SK-N-SH (cell line): ENCODE results near the gene XPR1. TPM values are rescaled to one million over a fixed set of nuclear protein-coding genes. Genes with fewer than 3 reads are reported as not detected.
"Not testable (repeated sequence)": the region's sequence is repeated elsewhere in the genome, so short reads cannot be mapped to it uniquely, and the experiment has no call there.

ENCODE experiments used
- CTCF ChIA-PET: fragments of 300-600, 350-600 bp; formaldehyde crosslinking; extraction: SDS; loops from one replicate; lab custom pipeline; 2021; lab: Yijun Ruan, JAX
- POLR2A ChIA-PET: fragments of 350-600 bp; sonication (Branson Sonifier 250); formaldehyde crosslinking; extraction: SDS; loops from one replicate; lab custom pipeline; 2020; ENCODE audit warnings: antibody characterized with exemption, inconsistent platforms; lab: Yijun Ruan, JAX
- DNase-seq: peaks from one replicate; pipeline ENCODE4 v3.0.0; 2012
- H2AFZ ChIP-seq: fragments of 200-600 bp; sonication (generic); 2 replicates; pipeline ENCODE4 v1.8.1; 2016; ENCODE audit warnings: antibody characterized with exemption, mild to moderate bottlenecking, low read depth
- H3F3A ChIP-seq: fragments of 200-600 bp; sonication (generic); replicated peaks from 2 replicates; pipeline ENCODE3; 2016; ENCODE audit warnings: antibody characterized with exemption, mild to moderate bottlenecking; ENCODE audit not compliant: insufficient read depth
- H3K27ac ChIP-seq, 2 experiments: fragments of 200-500 bp in 1 of 2; fragments of 200-600 bp in 1 of 2; sonication (Bioruptor generic) in 1 of 2; sonication (generic), shearing (Covaris generic) in 1 of 2; 2 replicates each; pipeline versions ENCODE4 v1.5.1 to v1.6.1; 2014 to 2016; ENCODE audit warnings: low read depth in 2 of 2, inconsistent platforms in 1 of 2, low read length in 1 of 2, mild to moderate bottlenecking in 1 of 2, mixed read lengths in 1 of 2
- H3K27me3 ChIP-seq: fragments of 200-600 bp; sonication (generic), shearing (Covaris generic); 2 replicates; pipeline ENCODE4 v1.6.1; 2016; ENCODE audit warnings: mixed run types; ENCODE audit not compliant: insufficient read depth
- H3K36me3 ChIP-seq, 2 experiments: fragments of 200-500 bp in 1 of 2; fragments of 200-600 bp in 1 of 2; sonication (Bioruptor generic) in 1 of 2; sonication (generic) in 1 of 2; replicated peaks in 1 of 2; 2 replicates each; pipeline versions ENCODE3 to v1.5.1; 2014 to 2016; ENCODE audit warnings: low read length in 1 of 2, mild to moderate bottlenecking in 1 of 2; ENCODE audit not compliant: insufficient read depth in 2 of 2, control insufficient read depth in 1 of 2
- H3K4me1 ChIP-seq, 2 experiments: fragments of 200-500 bp in 1 of 2; fragments of 200-600 bp in 1 of 2; sonication (Bioruptor generic) in 1 of 2; sonication (generic), shearing (Covaris generic) in 1 of 2; 2 replicates each; pipeline versions ENCODE4 v1.5.1 to v1.6.1; 2014 to 2016; ENCODE audit warnings: low read depth in 1 of 2, low read length in 1 of 2, mixed run types in 1 of 2; ENCODE audit not compliant: insufficient read depth in 2 of 2, control insufficient read depth in 1 of 2
- H3K4me2 ChIP-seq: fragments of 200-600 bp; sonication (generic), shearing (Covaris generic); 2 replicates; pipeline ENCODE4 v1.6.1; 2017; ENCODE audit warnings: mixed run types
- H3K4me3 ChIP-seq, 2 experiments: fragments of 200-500 bp in 1 of 2; fragments of 200-600 bp in 1 of 2; sonication (Bioruptor generic) in 1 of 2; sonication (generic), shearing (Covaris generic) in 1 of 2; 2 replicates each; pipeline versions ENCODE4 v1.5.1 to v1.8.1; 2014 to 2016; ENCODE audit warnings: low read depth in 2 of 2, inconsistent platforms in 1 of 2, low read length in 1 of 2, mild to moderate bottlenecking in 1 of 2, mixed read lengths in 1 of 2, moderate library complexity in 1 of 2
- H3K79me2 ChIP-seq: fragments of 200-600 bp; sonication (generic); 2 replicates; pipeline ENCODE4 v1.8.1; 2017; ENCODE audit warnings: mild to moderate bottlenecking; ENCODE audit not compliant: insufficient read depth
- H3K9ac ChIP-seq: fragments of 200-600 bp; sonication (generic); 2 replicates; pipeline ENCODE4 v1.6.1; 2017; ENCODE audit warnings: mixed run types
- H3K9me2 ChIP-seq: fragments of 200-600 bp; sonication (generic); 2 replicates; pipeline ENCODE4 v1.6.1; 2017; ENCODE audit warnings: mixed run types
- H3K9me3 ChIP-seq: fragments of 200-600 bp; sonication (generic); 2 replicates; pipeline ENCODE4 v1.6.1; 2017; ENCODE audit warnings: mixed run types, mild to moderate bottlenecking, moderate library complexity
- H4K20me1 ChIP-seq: fragments of 200-600 bp; sonication (generic); 2 replicates; pipeline ENCODE4 v1.6.1; 2017; ENCODE audit warnings: mild to moderate bottlenecking, mixed run types; ENCODE audit not compliant: insufficient read depth
- ELF1 ChIP-seq: IDR thresholded peaks from 2 replicates; pipeline ENCODE4 v1.4.0; 2012
- FOSL2 ChIP-seq: IDR thresholded peaks from 2 replicates; pipeline ENCODE4 v1.4.0; 2012; ENCODE audit warnings: low read depth, mild to moderate bottlenecking, moderate library complexity, borderline replicate concordance
- FOXJ3 ChIP-seq: sonication (generic); formaldehyde crosslinking; IDR thresholded peaks from 2 replicates; pipeline ENCODE4 v1.5.1; 2020; ENCODE audit warnings: mild to moderate bottlenecking, missing genetic modification reagents
- GABPA ChIP-seq: IDR thresholded peaks from 2 replicates; pipeline ENCODE4 v1.4.0; 2012; ENCODE audit warnings: low read depth, mild to moderate bottlenecking
- GATA2 ChIP-seq: sonication (generic); formaldehyde crosslinking; IDR thresholded peaks from 2 replicates; pipeline ENCODE4 v1.5.0; 2020; ENCODE audit warnings: mild to moderate bottlenecking, missing genetic modification reagents
- JUND ChIP-seq: IDR thresholded peaks from 2 replicates; pipeline ENCODE4 v1.4.0; 2012
- NFIC ChIP-seq: IDR thresholded peaks from 2 replicates; pipeline ENCODE4 v1.4.0; 2012; ENCODE audit warnings: borderline replicate concordance
- NRF1 ChIP-seq: IDR thresholded peaks from 2 replicates; pipeline ENCODE4 v1.6.1; 2012; ENCODE audit warnings: low read depth, mild to moderate bottlenecking, low read length
- RAD21 ChIP-seq: IDR thresholded peaks from 2 replicates; pipeline ENCODE4 v1.6.1; 2012; ENCODE audit warnings: mild to moderate bottlenecking, low read length
- RCOR1 ChIP-seq: fragments of 150-350 bp; IDR thresholded peaks from 2 replicates; pipeline ENCODE4 v1.6.1; 2017; ENCODE audit warnings: antibody characterized with exemption, low read length
- RXRA ChIP-seq: IDR thresholded peaks from 2 replicates; pipeline ENCODE4 v1.4.0; 2012; ENCODE audit warnings: low read depth, mild to moderate bottlenecking, borderline replicate concordance
- TAF1 ChIP-seq: IDR thresholded peaks from 2 replicates; pipeline ENCODE4 v1.6.1; 2012; ENCODE audit warnings: low read depth, mild to moderate bottlenecking, low read length, moderate library complexity, borderline replicate concordance
- TCF12 ChIP-seq: IDR thresholded peaks from 2 replicates; pipeline ENCODE4 v1.4.0; 2012
- TEAD4 ChIP-seq: IDR thresholded peaks from 2 replicates; pipeline ENCODE4 v1.4.0; 2012; ENCODE audit warnings: mild to moderate bottlenecking, borderline replicate concordance; ENCODE audit not compliant: insufficient read depth
- USF1 ChIP-seq: IDR thresholded peaks from 2 replicates; pipeline ENCODE4 v1.4.0; 2012; ENCODE audit warnings: low read depth, borderline replicate concordance
- WGBS: methylation state at CpG from one replicate; pipeline ENCODE4 v1.1.6; 2017; ENCODE audit warnings: low lambda C conversion rate; 5-methylcytosine and 5-hydroxymethylcytosine counted together
- polyA plus RNA-seq, 3 experiments: library from polyadenylated mRNA; depleted of rRNA; stranded (reverse); fragments of >200 nt; gene quantifications; 2 replicates each; pipeline ENCODE4 v1.2.3, GENCODE V29; 2012
- TF ChIP-seq, protein P1 (sequence below): IDR thresholded peaks from 2 replicates; pipeline ENCODE4; 2012
- TF ChIP-seq, protein P2 (sequence below): fragments of 200-600 bp; sonication (generic); IDR thresholded peaks from 2 replicates; pipeline ENCODE4 v1.6.1; 2017; ENCODE audit warnings: antibody characterized with exemption, mild to moderate bottlenecking, moderate library complexity

Gene XPR1
- polyA plus RNA-seq, 1 of the 3 experiments (the other 2 are of a cell fraction): 7.9 TPM

- TF ChIP-seq ELF1: no peak
- TF ChIP-seq FOSL2: no peak
- no peak for TF ChIP-seq RCOR1
- no peak for TF ChIP-seq JUND
- no peak for TF ChIP-seq TCF12
These were observed 11.9 kb downstream of the XPR1 start (continued) for GRCh38 chr1:180643693-180644092.

GRCh38 chr1:180644526-180645192, 12.8 kb downstream of the XPR1 start:
- POLR2A ChIA-PET: no interaction called here
- no peak overlapping the region for H3K4me3 ChIP-seq

DNA sequence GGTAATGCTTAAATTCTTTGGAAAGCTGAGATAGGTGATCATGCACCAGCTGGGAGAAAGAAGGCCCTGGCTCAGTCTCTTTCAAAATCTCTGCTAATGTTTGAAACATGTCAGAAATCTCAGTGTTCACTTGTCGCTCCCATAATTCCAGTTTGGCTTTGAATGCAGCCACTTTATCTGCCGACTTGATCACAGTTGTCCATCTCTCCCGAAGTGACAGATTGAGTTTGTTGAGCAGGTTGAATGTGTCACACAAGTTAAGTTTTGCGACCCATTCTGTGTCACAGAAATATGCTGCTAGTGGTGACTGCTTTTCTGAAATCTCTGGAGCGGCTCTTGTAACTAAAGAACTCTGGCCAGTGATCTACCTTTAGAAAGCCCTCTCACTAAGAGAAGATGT, 13.4 kb downstream of the XPR1 start:
- H3K36me3 ChIP-seq: peaks cover 0 to 13% of the 10 kb centered on the region in 2 experiments
- H3K27ac ChIP-seq, H3K9me3 ChIP-seq, DNase-seq, POLR2A ChIA-PET, CTCF ChIA-PET, H3K9ac ChIP-seq, H3F3A ChIP-seq, H4K20me1 ChIP-seq, H3K4me1 ChIP-seq, H3K4me2 ChIP-seq, H2AFZ ChIP-seq, H3K4me3 ChIP-seq, H3K27me3 ChIP-seq, H3K9me2 ChIP-seq: not testable (repeated sequence)
- 92% methylated on average over 5 of the region's 5 CpGs for WGBS
- peaks cover 30% of the 10 kb centered on the region for H3K79me2 ChIP-seq

More at GRCh38 chr1:180644526-180645192, 12.8 kb downstream of the XPR1 start:
- Histone ChIP-seq H3K36me3 (peaks cover 0 to 13% of the 10 kb centered on the region in 2 experiments), H3K79me2 (peaks cover 36% of the 10 kb centered on the region), H3K9me3 (no peaks in the 10 kb centered on the region), H3K27me3 (no peaks in the 10 kb centered on the region), H3K27ac (no peak overlapping the region), H3K4me2 (no peak overlapping the region), H3K4me1 (peaks cover 9% of the 10 kb centered on the region in 2 experiments; a peak in 3 of 4 replicates), H3K9me2 (no peaks in the 10 kb centered on the region), H3F3A (no peaks in the 10 kb centered on the region), H2AFZ (no peak overlapping the region), H4K20me1 (0 out of 2 replicates have a peak, but pooled peaks cover 4% of the 10 kb centered on the region), H3K9ac (no peak overlapping the region)
- TF ChIP-seq USF1 (no peak), FOXJ3 (CRISPR knock-in tag) (no peak)
- TF ChIP-seq, protein P1, sequence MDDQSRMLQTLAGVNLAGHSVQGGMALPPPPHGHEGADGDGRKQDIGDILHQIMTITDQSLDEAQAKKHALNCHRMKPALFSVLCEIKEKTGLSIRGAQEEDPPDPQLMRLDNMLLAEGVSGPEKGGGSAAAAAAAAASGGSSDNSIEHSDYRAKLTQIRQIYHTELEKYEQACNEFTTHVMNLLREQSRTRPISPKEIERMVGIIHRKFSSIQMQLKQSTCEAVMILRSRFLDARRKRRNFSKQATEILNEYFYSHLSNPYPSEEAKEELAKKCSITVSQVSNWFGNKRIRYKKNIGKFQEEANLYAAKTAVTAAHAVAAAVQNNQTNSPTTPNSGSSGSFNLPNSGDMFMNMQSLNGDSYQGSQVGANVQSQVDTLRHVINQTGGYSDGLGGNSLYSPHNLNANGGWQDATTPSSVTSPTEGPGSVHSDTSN: no peak
- WGBS: 96% methylated on average over 7 of the region's 7 CpGs
- DNase-seq: no peak
- CTCF ChIA-PET: no interaction called here

DNA sequence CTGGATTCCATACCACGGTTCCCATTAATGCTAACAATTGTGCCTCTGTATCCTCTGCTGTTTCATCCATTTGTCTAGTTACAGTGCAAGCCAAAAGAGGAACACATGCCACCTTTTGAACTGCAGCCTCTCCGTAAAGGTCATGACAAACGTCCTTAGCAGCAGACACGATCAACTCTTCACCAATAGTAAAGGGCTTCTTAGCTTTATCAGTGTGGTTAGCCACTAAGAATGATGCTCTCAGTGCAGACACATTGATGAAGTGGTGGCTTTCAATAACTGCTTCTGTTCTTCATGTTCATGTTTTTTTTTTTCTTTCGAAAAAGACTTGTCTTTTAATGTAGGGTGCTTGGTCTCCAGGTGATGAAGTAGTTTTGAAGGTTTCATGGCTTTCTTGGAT, 14.3 kb downstream of the XPR1 start:
- DNase-seq: no peak
- Histone ChIP-seq H3K4me1 (peaks cover 9% of the 10 kb centered on the region in 2 experiments; a peak in 3 of 4 replicates), H3K9ac (no peak overlapping the region), H3K9me2 (no peaks in the 10 kb centered on the region), H3K4me2 (no peak overlapping the region), H3K36me3 (peaks cover 0 to 9% of the 10 kb centered on the region in 2 experiments), H3K27ac (no peak overlapping the region), H3K4me3 (no peak overlapping the region), H3F3A (no peaks in the 10 kb centered on the region), H3K27me3 (no peaks in the 10 kb centered on the region), H4K20me1 (0 out of 2 replicates have a peak, but pooled peaks cover 4% of the 10 kb centered on the region), H2AFZ (no peak overlapping the region), H3K79me2 (peaks cover 29% of the 10 kb centered on the region), H3K9me3 (no peaks in the 10 kb centered on the region)
- CTCF ChIA-PET: no interaction called here
- POLR2A ChIA-PET: no interaction called here
- 94% methylated on average over 5 of the region's 5 CpGs for WGBS
- TF ChIP-seq GABPA (no peak), NRF1 (no peak), NFIC (no peak), RCOR1 (no peak), TEAD4 (no peak), TAF1 (no peak), GATA2 (CRISPR knock-in tag) (no peak), RXRA (no peak), RAD21 (no peak)
- TF ChIP-seq, protein P2, sequence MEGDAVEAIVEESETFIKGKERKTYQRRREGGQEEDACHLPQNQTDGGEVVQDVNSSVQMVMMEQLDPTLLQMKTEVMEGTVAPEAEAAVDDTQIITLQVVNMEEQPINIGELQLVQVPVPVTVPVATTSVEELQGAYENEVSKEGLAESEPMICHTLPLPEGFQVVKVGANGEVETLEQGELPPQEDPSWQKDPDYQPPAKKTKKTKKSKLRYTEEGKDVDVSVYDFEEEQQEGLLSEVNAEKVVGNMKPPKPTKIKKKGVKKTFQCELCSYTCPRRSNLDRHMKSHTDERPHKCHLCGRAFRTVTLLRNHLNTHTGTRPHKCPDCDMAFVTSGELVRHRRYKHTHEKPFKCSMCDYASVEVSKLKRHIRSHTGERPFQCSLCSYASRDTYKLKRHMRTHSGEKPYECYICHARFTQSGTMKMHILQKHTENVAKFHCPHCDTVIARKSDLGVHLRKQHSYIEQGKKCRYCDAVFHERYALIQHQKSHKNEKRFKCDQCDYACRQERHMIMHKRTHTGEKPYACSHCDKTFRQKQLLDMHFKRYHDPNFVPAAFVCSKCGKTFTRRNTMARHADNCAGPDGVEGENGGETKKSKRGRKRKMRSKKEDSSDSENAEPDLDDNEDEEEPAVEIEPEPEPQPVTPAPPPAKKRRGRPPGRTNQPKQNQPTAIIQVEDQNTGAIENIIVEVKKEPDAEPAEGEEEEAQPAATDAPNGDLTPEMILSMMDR: no peak
